ENCODE measurements around the gene DROSHA.

GRCh38 chr5:31511305-31511704, 20.6 kb downstream of the DROSHA start:
- TF ChIP-seq CTCF (IDR thresholded peaks at IDR 0.05; ENCODE audit: borderline replicate concordance, extremely low read depth, low read length, poor library complexity, severe bottlenecking) (no peak), EZH2 (IDR thresholded peaks at IDR 0.05; ENCODE audit: borderline replicate concordance, low read depth, low read length, severe bottlenecking) (no peak)

Measured in DND-41 (cell line).